ENCODE data around the gene VSTM2B.
"Not testable (repeated sequence)": the region's sequence is repeated elsewhere in the genome, so short reads cannot be mapped to it uniquely, and the experiment has no call there.

VSTM2B gene

GRCh38 chr19:29541473-29542253 lies 15.9 kb downstream of the VSTM2B start:
- Histone ChIP-seq H3K27ac (ENCODE audit: insufficient read depth in 1 of 2, low read depth in 1 of 2, low read length in 2 of 2, poor library complexity in 1 of 2, severe bottlenecking in 2 of 2) (no peak overlapping the region), H3K36me3 (ENCODE audit: control insufficient read depth in 4 of 4, insufficient read depth in 4 of 4, low read length in 3 of 4) (no peaks in the 10 kb centered on the region), H3K4me3 (ENCODE audit: control insufficient read depth in 1 of 7, extremely low read depth in 1 of 7, insufficient read depth in 4 of 7, low read depth in 2 of 7, low read length in 6 of 7) (no peak overlapping the region), H3K9me3 (ENCODE audit: control extremely low read depth in 1 of 5, control insufficient read depth in 4 of 5, insufficient read depth in 2 of 5, low read depth in 1 of 5, low read length in 4 of 5) (no peaks in the 10 kb centered on the region), H3K4me1 (ENCODE audit: control extremely low read depth in 1 of 4, control insufficient read depth in 4 of 4, insufficient read depth in 4 of 4, low read length in 3 of 4) (no peaks in the 10 kb centered on the region), H3K27me3 (replicated peaks in 2 of 5; ENCODE audit: control insufficient read depth in 4 of 5, insufficient read depth in 5 of 5, low read length in 4 of 5) (peaks cover 0 to 25% (median 4%) of the 10 kb centered on the region in 5 experiments)
- 90% methylated on average over 3 of the region's 3 CpGs for WGBS (ENCODE audit: insufficient coverage)
- CTCF ChIA-PET, result no interaction called here
- DNase-seq, result no peak
- POLR2A ChIA-PET, result no interaction called here

GRCh38 chr19:29542327-29542726 lies 16.5 kb downstream of the VSTM2B start:
- no peak overlapping the region for H3K4me3 ChIP-seq (ENCODE audit: control insufficient read depth in 1 of 7, extremely low read depth in 1 of 7, insufficient read depth in 4 of 7, low read depth in 2 of 7, low read length in 6 of 7)
- ChIA-PET POLR2A (no interaction called here), CTCF (no interaction called here)
- WGBS (ENCODE audit: insufficient coverage), result 81% methylated on average over 3 of the region's 3 CpGs
- no peak for DNase-seq
- H3K27ac ChIP-seq (ENCODE audit: insufficient read depth in 1 of 2, low read depth in 1 of 2, low read length in 2 of 2, poor library complexity in 1 of 2, severe bottlenecking in 2 of 2), result no peak overlapping the region
- H3K9me3 ChIP-seq (ENCODE audit: control extremely low read depth in 1 of 5, control insufficient read depth in 4 of 5, insufficient read depth in 2 of 5, low read depth in 1 of 5, low read length in 4 of 5), result no peaks in the 10 kb centered on the region
- H3K36me3 ChIP-seq (ENCODE audit: control insufficient read depth in 4 of 4, insufficient read depth in 4 of 4, low read length in 3 of 4), result no peaks in the 10 kb centered on the region
- H3K4me1 ChIP-seq (ENCODE audit: control extremely low read depth in 1 of 4, control insufficient read depth in 4 of 4, insufficient read depth in 4 of 4, low read length in 3 of 4), result no peaks in the 10 kb centered on the region
- H3K27me3 ChIP-seq (replicated peaks in 2 of 5; ENCODE audit: control insufficient read depth in 4 of 5, insufficient read depth in 5 of 5, low read length in 4 of 5), result peaks cover 0 to 21% (median 4%) of the 10 kb centered on the region in 5 experiments

- 100% methylated on average over 1 of the region's 3 CpGs for WGBS (ENCODE audit: insufficient coverage)
- Histone ChIP-seq H3K9me3 (ENCODE audit: control extremely low read depth in 1 of 5, control insufficient read depth in 4 of 5, insufficient read depth in 2 of 5, low read depth in 1 of 5, low read length in 4 of 5) (no peaks in the 10 kb centered on the region), H3K36me3 (ENCODE audit: control insufficient read depth in 4 of 4, insufficient read depth in 4 of 4, low read length in 3 of 4) (no peaks in the 10 kb centered on the region), H3K4me1 (ENCODE audit: control extremely low read depth in 1 of 4, control insufficient read depth in 4 of 4, insufficient read depth in 4 of 4, low read length in 3 of 4) (no peaks in the 10 kb centered on the region), H3K4me3 (ENCODE audit: control insufficient read depth in 1 of 7, extremely low read depth in 1 of 7, insufficient read depth in 4 of 7, low read depth in 2 of 7, low read length in 6 of 7) (no peak overlapping the region), H3K27ac (ENCODE audit: insufficient read depth in 1 of 2, low read depth in 1 of 2, low read length in 2 of 2, poor library complexity in 1 of 2, severe bottlenecking in 2 of 2) (no peak overlapping the region), H3K27me3 (replicated peaks in 2 of 5; ENCODE audit: control insufficient read depth in 4 of 5, insufficient read depth in 5 of 5, low read length in 4 of 5) (peaks cover 0 to 19% (median 4%) of the 10 kb centered on the region in 5 experiments)
- ChIA-PET POLR2A (no interaction called here), CTCF (no interaction called here)
- DNase-seq, result no peak
These were observed 17.0 kb downstream of the VSTM2B start for GRCh38 chr19:29542776-29543175.

GRCh38 chr19:29543381-29543780 lies 17.6 kb downstream of the VSTM2B start:
- H3K9me3 ChIP-seq (ENCODE audit: control extremely low read depth in 1 of 5, control insufficient read depth in 4 of 5, insufficient read depth in 2 of 5, low read depth in 1 of 5, low read length in 4 of 5), result no peaks in the 10 kb centered on the region
- no peak overlapping the region for H3K4me3 ChIP-seq (ENCODE audit: control insufficient read depth in 1 of 7, extremely low read depth in 1 of 7, insufficient read depth in 4 of 7, low read depth in 2 of 7, low read length in 6 of 7)
- ChIA-PET POLR2A (no interaction called here), CTCF (no interaction called here)
- H3K4me1 ChIP-seq (ENCODE audit: control extremely low read depth in 1 of 4, control insufficient read depth in 4 of 4, insufficient read depth in 4 of 4, low read length in 3 of 4), result no peaks in the 10 kb centered on the region
- no peak for DNase-seq
- WGBS (ENCODE audit: insufficient coverage), result 100% methylated on average over 1 of the region's 2 CpGs
- no peak overlapping the region for H3K27ac ChIP-seq (ENCODE audit: insufficient read depth in 1 of 2, low read depth in 1 of 2, low read length in 2 of 2, poor library complexity in 1 of 2, severe bottlenecking in 2 of 2)
- H3K27me3 ChIP-seq (replicated peaks in 2 of 5; ENCODE audit: control insufficient read depth in 4 of 5, insufficient read depth in 5 of 5, low read length in 4 of 5), result peaks cover 0 to 17% (median 0%) of the 10 kb centered on the region in 5 experiments
- no peaks in the 10 kb centered on the region for H3K36me3 ChIP-seq (ENCODE audit: control insufficient read depth in 4 of 4, insufficient read depth in 4 of 4, low read length in 3 of 4)

GRCh38 chr19:29544656-29545360 lies 19.0 kb downstream of the VSTM2B start:
- no peak overlapping the region for H3K4me3 ChIP-seq (ENCODE audit: control insufficient read depth in 1 of 7, extremely low read depth in 1 of 7, insufficient read depth in 4 of 7, low read depth in 2 of 7, low read length in 6 of 7)
- no peaks in the 10 kb centered on the region for H3K9me3 ChIP-seq (ENCODE audit: control extremely low read depth in 1 of 5, control insufficient read depth in 4 of 5, insufficient read depth in 2 of 5, low read depth in 1 of 5, low read length in 4 of 5)
- no peaks in the 10 kb centered on the region for H3K4me1 ChIP-seq (ENCODE audit: control extremely low read depth in 1 of 4, control insufficient read depth in 4 of 4, insufficient read depth in 4 of 4, low read length in 3 of 4)
- CTCF ChIA-PET, result no interaction called here
- H3K27ac ChIP-seq (ENCODE audit: insufficient read depth in 1 of 2, low read depth in 1 of 2, low read length in 2 of 2, poor library complexity in 1 of 2, severe bottlenecking in 2 of 2), result no peak overlapping the region
- H3K27me3 ChIP-seq (replicated peaks in 2 of 5; ENCODE audit: control insufficient read depth in 4 of 5, insufficient read depth in 5 of 5, low read length in 4 of 5), result peaks cover 0 to 9% (median 0%) of the 10 kb centered on the region in 5 experiments
- 93% methylated on average over 14 of the region's 15 CpGs for WGBS (ENCODE audit: insufficient coverage)
- no peak for DNase-seq
- H3K36me3 ChIP-seq (ENCODE audit: control insufficient read depth in 4 of 4, insufficient read depth in 4 of 4, low read length in 3 of 4), result no peaks in the 10 kb centered on the region
- POLR2A ChIA-PET, result no interaction called here

- WGBS (ENCODE audit: insufficient coverage), result 100% methylated on average over 3 of the region's 4 CpGs
- DNase-seq; H3K4me3 ChIP-seq (ENCODE audit: control insufficient read depth in 1 of 7, extremely low read depth in 1 of 7, insufficient read depth in 4 of 7, low read depth in 2 of 7, low read length in 6 of 7); H3K27ac ChIP-seq (ENCODE audit: insufficient read depth in 1 of 2, low read depth in 1 of 2, low read length in 2 of 2, poor library complexity in 1 of 2, severe bottlenecking in 2 of 2); H3K36me3 ChIP-seq (ENCODE audit: control insufficient read depth in 4 of 4, insufficient read depth in 4 of 4, low read length in 3 of 4); POLR2A ChIA-PET; H3K9me3 ChIP-seq (ENCODE audit: control extremely low read depth in 1 of 5, control insufficient read depth in 4 of 5, insufficient read depth in 2 of 5, low read depth in 1 of 5, low read length in 4 of 5); H3K4me1 ChIP-seq (ENCODE audit: control extremely low read depth in 1 of 4, control insufficient read depth in 4 of 4, insufficient read depth in 4 of 4, low read length in 3 of 4); CTCF ChIA-PET; H3K27me3 ChIP-seq (replicated peaks in 2 of 5; ENCODE audit: control insufficient read depth in 4 of 5, insufficient read depth in 5 of 5, low read length in 4 of 5): not testable (repeated sequence)
These were observed 19.7 kb downstream of the VSTM2B start for GRCh38 chr19:29545447-29545846.

GRCh38 chr19:29545866-29546582 lies 20.2 kb downstream of the VSTM2B start:
- WGBS (ENCODE audit: insufficient coverage), result 84% methylated on average over 7 of the region's 8 CpGs
- no peak for DNase-seq
- ChIA-PET POLR2A (no interaction called here), CTCF (no interaction called here)
- peaks cover 0 to 9% (median 0%) of the 10 kb centered on the region in 5 experiments for H3K27me3 ChIP-seq (replicated peaks in 2 of 5; ENCODE audit: control insufficient read depth in 4 of 5, insufficient read depth in 5 of 5, low read length in 4 of 5)
- no peak overlapping the region for H3K4me3 ChIP-seq (ENCODE audit: control insufficient read depth in 1 of 7, extremely low read depth in 1 of 7, insufficient read depth in 4 of 7, low read depth in 2 of 7, low read length in 6 of 7)
- no peaks in the 10 kb centered on the region for H3K36me3 ChIP-seq (ENCODE audit: control insufficient read depth in 4 of 4, insufficient read depth in 4 of 4, low read length in 3 of 4)
- no peaks in the 10 kb centered on the region for H3K9me3 ChIP-seq (ENCODE audit: control extremely low read depth in 1 of 5, control insufficient read depth in 4 of 5, insufficient read depth in 2 of 5, low read depth in 1 of 5, low read length in 4 of 5)
- no peaks in the 10 kb centered on the region for H3K4me1 ChIP-seq (ENCODE audit: control extremely low read depth in 1 of 4, control insufficient read depth in 4 of 4, insufficient read depth in 4 of 4, low read length in 3 of 4)
- H3K27ac ChIP-seq (ENCODE audit: insufficient read depth in 1 of 2, low read depth in 1 of 2, low read length in 2 of 2, poor library complexity in 1 of 2, severe bottlenecking in 2 of 2), result no peak overlapping the region

All from common myeloid progenitor, CD34-positive (primary cell).